ENCODE data around the gene ZSCAN23.
"Not testable (repeated sequence)": the region's sequence is repeated elsewhere in the genome, so short reads cannot be mapped to it uniquely, and the experiment has no call there.

The ZSCAN23 gene

DNA sequence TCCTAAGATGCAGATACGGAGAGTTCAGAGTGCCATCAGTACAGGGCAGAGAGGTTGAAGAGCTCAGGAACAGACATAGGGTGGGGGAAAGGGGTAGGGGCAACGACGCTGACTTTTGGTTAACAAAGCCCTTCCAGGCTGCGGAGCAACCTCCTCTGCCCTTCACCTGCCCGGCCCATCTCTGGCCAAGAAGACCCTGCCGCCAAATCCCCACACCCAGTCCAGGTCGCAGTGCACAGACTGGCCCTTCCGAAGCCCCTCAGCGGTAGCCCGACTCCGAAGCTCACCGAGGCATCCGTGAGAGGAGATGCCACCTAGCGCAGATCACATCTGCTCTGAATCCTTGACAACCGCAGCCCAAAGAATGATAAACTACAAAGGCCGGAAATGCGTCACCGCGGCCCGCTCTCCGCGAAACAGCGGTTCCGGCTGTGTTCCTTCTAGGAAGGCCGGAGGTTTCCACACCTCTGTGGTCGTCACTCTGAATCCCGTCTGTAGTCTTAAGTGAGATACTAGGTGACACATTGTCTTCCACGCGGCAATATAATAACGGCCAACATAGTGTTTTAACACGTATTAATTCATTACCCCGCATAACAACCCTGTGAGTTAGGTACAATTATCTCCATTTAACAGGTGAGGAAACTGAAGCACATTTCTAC is at the start of gene ZSCAN23:
TSS of gene ZSCAN23 (minus strand) at position 380 of the 662 bp plus-strand sequence. CDS start 7,225 bp downstream, outside the sequence.
- DNase-seq (ENCODE audit: low spot score in 2 of 2), result peak; percentile 86
- in situ Hi-C loops (cut with MboI; ENCODE audit: low sequenced_read_pairs), result no loop called here
- Histone ChIP-seq H3K36me3 (replicated peaks) (no peaks in the 10 kb centered on the region; the same call in 1 of the 2 replicates), H3K4me3 (peak within 1 kb of the TSS; percentile 67), H3K4me1 (peaks cover 19% of the 10 kb centered on the region), H3K9me3 (no peaks in the 10 kb centered on the region), H3K27me3 (ENCODE audit: low read depth) (no peaks in the 10 kb centered on the region)

DNA sequence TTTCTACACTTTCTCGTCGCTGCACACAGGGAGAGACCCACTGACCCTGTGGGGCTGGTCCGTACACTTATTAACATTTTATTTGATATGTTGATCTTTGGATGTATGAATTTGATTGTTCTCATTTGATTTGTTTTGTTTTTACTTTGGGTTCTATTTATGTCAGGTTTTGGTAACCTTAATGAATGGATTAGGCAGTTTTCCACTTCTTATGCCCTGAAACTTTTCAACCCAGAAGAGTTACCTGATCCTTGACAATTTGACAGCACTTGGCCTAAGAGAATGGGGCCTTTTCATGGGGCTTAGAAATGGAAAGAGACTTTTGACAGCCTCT is 48.7 kb upstream of the ZSCAN23 start:
- in situ Hi-C loops (cut with MboI; ENCODE audit: low sequenced_read_pairs), result no loop called here
- no peaks in the 10 kb centered on the region for H3K36me3 ChIP-seq (replicated peaks)
- no peaks in the 10 kb centered on the region for H3K4me1 ChIP-seq
- H3K27me3 ChIP-seq (ENCODE audit: low read depth), result no peaks in the 10 kb centered on the region
- no peaks in the 10 kb centered on the region for H3K9me3 ChIP-seq
- no peak for DNase-seq (ENCODE audit: low spot score in 2 of 2)
- no peak overlapping the region for H3K4me3 ChIP-seq

- DNase-seq (ENCODE audit: low spot score in 2 of 2), result no peak
- in situ Hi-C loops (cut with MboI; ENCODE audit: low sequenced_read_pairs), result no loop called here
These were observed 47.1 kb upstream of the ZSCAN23 start for GRCh38 chr6:28490205-28490890.

DNA sequence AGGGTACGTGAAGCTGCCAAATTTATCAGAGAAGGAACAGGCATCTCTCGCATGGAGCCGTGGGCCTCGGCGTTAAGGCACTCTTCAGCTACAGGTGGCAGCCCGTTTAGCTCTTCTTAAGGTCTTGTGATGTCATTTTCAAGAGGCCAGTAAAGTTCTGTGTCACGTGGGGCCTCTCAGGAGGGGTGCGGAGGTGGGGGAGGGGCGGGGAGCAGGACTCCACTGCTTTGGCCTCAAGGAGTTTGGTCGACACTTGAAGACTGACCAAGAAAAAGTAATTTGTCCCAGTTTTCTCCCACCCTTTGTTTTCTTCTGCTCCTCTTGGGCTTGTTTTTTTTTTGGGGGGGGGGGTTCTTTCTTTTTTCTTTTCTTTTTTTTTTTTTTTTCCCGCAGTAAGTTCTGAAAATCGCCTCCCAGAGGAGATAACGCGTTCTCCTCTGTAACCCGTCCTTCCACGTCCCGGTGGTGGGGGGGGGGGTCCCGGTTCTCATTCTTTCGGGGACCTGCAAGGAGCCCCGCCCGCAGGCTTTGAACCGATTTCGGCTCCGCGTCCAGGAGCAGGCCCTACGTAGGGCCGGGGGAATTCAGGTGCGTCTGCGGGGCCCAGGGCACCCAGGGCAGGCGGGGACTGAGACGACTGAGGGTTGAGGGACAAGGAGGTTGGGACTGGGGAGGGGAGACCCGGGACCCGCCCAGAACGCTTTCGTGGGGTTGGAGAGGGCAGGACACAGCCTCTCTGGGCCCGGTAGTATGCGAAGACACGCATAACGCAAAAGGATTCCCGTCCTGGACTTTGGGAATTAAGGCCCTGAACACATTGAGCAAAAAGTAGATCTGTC is 46.3 kb upstream of the ZSCAN23 start:
- H3K4me1 ChIP-seq, result no peaks in the 10 kb centered on the region
- in situ Hi-C loops (cut with MboI; ENCODE audit: low sequenced_read_pairs), result no loop called here
- no peaks in the 10 kb centered on the region for H3K9me3 ChIP-seq
- DNase-seq (ENCODE audit: low spot score in 2 of 2), result no peak
- no peak overlapping the region for H3K4me3 ChIP-seq
- no peaks in the 10 kb centered on the region for H3K36me3 ChIP-seq (replicated peaks)
- H3K27me3 ChIP-seq (ENCODE audit: low read depth), result no peaks in the 10 kb centered on the region

More at GRCh38 chr6:28490205-28490890, 47.1 kb upstream of the ZSCAN23 start:
- H3K36me3 ChIP-seq (replicated peaks), result no peaks in the 10 kb centered on the region
- H3K4me3 ChIP-seq, result no peak overlapping the region
- no peaks in the 10 kb centered on the region for H3K9me3 ChIP-seq
- H3K4me1 ChIP-seq, result no peaks in the 10 kb centered on the region
- H3K27me3 ChIP-seq (ENCODE audit: low read depth), result no peaks in the 10 kb centered on the region

DNA sequence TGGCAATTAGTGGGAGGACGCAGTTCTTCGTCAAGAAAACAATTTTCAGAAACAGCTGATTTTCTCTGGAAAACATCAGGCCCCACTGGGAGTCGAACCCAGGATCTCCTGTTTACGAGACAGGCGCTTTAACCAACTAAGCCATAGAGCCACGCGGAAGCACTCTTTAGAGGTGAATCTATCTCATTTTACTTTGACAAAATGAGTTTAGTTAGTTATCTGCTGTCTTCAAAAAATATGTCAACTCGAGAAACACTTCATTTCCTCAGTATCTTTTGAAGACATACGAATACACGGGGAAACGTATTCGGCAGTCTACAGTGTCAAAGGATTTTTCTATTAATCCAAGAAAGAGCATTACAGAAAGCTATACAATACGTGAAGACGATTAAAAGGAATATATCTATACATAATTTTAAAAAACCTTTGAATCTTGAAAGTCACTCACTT is 45.6 kb upstream of the ZSCAN23 start:
- in situ Hi-C loops (cut with MboI; ENCODE audit: low sequenced_read_pairs), result no loop called here
- H3K9me3 ChIP-seq, result no peaks in the 10 kb centered on the region
- H3K4me3 ChIP-seq, result no peak overlapping the region
- H3K4me1 ChIP-seq, result no peaks in the 10 kb centered on the region
- H3K27me3 ChIP-seq (ENCODE audit: low read depth), result no peaks in the 10 kb centered on the region
- peak in 1 of 2 experiments; percentile 48 for DNase-seq (ENCODE audit: low spot score in 2 of 2)
- H3K36me3 ChIP-seq (replicated peaks), result no peaks in the 10 kb centered on the region

DNA sequence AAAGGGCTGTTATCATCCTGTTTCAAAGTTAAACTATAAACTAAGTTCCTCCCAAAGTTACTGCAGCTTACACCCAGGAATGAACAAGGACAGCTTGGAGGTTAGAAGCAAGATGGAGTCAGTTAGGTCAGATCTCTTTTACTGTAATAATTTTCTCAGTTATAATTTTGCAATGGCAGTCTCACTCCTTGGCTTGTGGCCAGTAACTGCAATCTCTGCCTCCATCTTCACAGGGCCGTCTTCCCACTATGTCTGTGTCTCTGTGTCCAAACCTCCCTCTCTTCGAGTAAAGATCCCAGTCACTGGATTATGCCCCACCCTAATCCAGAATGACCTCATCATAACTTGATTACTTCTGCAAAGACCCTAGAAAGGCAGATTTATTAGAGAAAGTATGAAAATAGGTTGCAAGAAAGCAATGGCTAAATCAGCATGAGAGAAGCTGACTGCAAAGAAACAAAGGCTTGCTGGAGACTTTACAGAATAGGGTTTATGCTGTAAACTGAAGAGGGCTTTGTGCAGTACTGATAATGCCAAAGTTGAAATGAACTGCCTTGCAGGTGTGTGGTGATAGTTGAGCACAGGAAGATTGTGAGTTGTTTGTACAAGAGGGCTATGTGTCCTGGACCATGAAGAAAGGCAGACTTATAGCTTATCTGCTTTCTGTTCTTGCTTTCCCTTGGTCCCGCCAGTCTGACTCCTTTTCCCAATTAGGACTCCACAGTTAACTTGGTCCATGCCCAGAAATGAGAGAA is 43.9 kb upstream of the ZSCAN23 start:
- no peak for DNase-seq (ENCODE audit: low spot score in 2 of 2)
- no peaks in the 10 kb centered on the region for H3K36me3 ChIP-seq (replicated peaks)
- H3K4me3 ChIP-seq, result no peak overlapping the region
- no peaks in the 10 kb centered on the region for H3K4me1 ChIP-seq
- in situ Hi-C loops (cut with MboI; ENCODE audit: low sequenced_read_pairs), result no loop called here
- peaks cover 2% of the 10 kb centered on the region; the same call in 1 of the 2 replicates for H3K27me3 ChIP-seq (ENCODE audit: low read depth)
- H3K9me3 ChIP-seq, result no peaks in the 10 kb centered on the region

DNA sequence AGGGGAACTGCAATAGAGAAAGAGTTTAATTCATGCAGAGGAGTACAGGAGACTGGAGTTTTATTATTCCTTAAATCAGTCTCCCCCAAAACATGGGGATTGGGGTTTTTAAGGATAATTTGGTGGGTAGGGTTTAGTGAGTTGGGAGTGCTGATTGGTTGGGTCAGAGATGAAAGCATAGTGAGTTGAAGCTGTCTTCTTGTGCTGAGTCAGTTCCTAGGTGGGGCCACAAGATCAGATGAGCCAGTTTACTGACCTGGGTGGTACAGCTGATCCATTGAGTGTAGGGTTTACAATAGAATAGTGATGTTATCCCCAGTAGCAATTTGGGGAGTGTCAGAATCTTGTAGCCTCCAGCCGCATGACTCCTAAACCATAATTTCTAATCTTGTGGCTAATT is 43.2 kb upstream of the ZSCAN23 start:
- H3K9me3 ChIP-seq, result no peaks in the 10 kb centered on the region
- in situ Hi-C loops (cut with MboI; ENCODE audit: low sequenced_read_pairs), result no loop called here
- DNase-seq (ENCODE audit: low spot score in 2 of 2), result no peak
- H3K36me3 ChIP-seq (replicated peaks), result no peaks in the 10 kb centered on the region
- H3K27me3 ChIP-seq (ENCODE audit: low read depth), result peaks cover 6% of the 10 kb centered on the region; the same call in 1 of the 2 replicates
- H3K4me1 ChIP-seq, result no peaks in the 10 kb centered on the region
- no peak overlapping the region for H3K4me3 ChIP-seq

- DNase-seq (ENCODE audit: low spot score in 2 of 2), result no peak
- in situ Hi-C loops (cut with MboI; ENCODE audit: low sequenced_read_pairs), result no loop called here
- Histone ChIP-seq H3K4me3 (no peak overlapping the region), H3K36me3 (replicated peaks) (no peaks in the 10 kb centered on the region), H3K4me1 (no peaks in the 10 kb centered on the region), H3K27me3 (ENCODE audit: low read depth) (peaks cover 9% of the 10 kb centered on the region; the same call in 1 of the 2 replicates), H3K9me3 (no peaks in the 10 kb centered on the region)
These were observed 42.2 kb upstream of the ZSCAN23 start for GRCh38 chr6:28485482-28485881.

DNA sequence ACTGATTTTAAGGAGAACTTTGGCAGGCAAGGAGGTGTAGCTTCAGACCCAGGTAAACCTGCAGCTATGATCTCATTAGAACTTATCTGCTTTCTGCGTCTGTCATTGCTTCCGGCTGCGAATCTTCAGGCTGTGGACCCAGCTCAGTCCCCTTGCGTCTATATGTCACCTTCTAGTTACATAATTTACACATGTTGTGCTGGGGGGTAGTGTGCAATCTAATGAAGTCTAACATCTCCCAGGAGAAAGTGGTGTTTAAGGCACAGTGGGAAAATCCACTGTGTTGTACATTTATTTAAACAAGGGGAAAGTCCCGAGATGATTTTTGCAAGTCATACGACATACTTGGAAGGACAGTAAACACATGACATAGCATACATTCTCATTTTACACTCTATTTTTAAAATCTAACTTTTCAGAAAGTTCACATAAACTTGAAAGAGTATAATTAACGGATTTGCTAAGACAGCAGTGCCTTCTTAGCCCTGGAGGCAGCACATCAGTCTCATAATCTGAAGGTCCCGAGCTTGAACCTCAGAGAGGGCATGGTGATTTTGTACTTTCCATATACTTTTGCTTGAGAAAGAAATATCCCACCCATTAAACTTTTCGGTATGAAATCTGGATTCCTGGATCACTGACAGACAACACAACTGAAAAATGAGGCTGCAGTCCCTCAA is 37.1 kb upstream of the ZSCAN23 start:
- Histone ChIP-seq H3K27me3 (ENCODE audit: low read depth) (peaks cover 13% of the 10 kb centered on the region; the same call in 1 of the 2 replicates), H3K4me3 (no peak overlapping the region), H3K9me3 (0 out of 2 replicates have a peak, but pooled peaks cover 2% of the 10 kb centered on the region), H3K36me3 (replicated peaks) (no peaks in the 10 kb centered on the region), H3K4me1 (no peaks in the 10 kb centered on the region)
- in situ Hi-C loops (cut with MboI; ENCODE audit: low sequenced_read_pairs), result no loop called here
- DNase-seq (ENCODE audit: low spot score in 2 of 2), result no peak

GRCh38 chr6:28478518-28478917 is 35.2 kb upstream of the ZSCAN23 start:
- Histone ChIP-seq H3K27me3 (ENCODE audit: low read depth) (peaks cover 13% of the 10 kb centered on the region; the same call in 1 of the 2 replicates), H3K36me3 (replicated peaks) (no peaks in the 10 kb centered on the region), H3K9me3 (0 out of 2 replicates have a peak, but pooled peaks cover 2% of the 10 kb centered on the region), H3K4me1 (no peaks in the 10 kb centered on the region), H3K4me3 (no peak overlapping the region)
- in situ Hi-C loops (cut with MboI; ENCODE audit: low sequenced_read_pairs), result no loop called here
- no peak for DNase-seq (ENCODE audit: low spot score in 2 of 2)

GRCh38 chr6:28474441-28475219 is 31.3 kb upstream of the ZSCAN23 start:
- H3K4me3 ChIP-seq, result peak overlapping the region; percentile 47
- no peaks in the 10 kb centered on the region for H3K36me3 ChIP-seq (replicated peaks)
- H3K27me3 ChIP-seq (ENCODE audit: low read depth), result peaks cover under 1% of the 10 kb centered on the region; the same call in 1 of the 2 replicates
- in situ Hi-C loops (cut with MboI; ENCODE audit: low sequenced_read_pairs), result no loop called here
- no peaks in the 10 kb centered on the region for H3K4me1 ChIP-seq
- DNase-seq (ENCODE audit: low spot score in 2 of 2), result peak; percentile 71 to 79
- H3K9me3 ChIP-seq, result 0 out of 2 replicates have a peak, but pooled peaks cover 2% of the 10 kb centered on the region

DNA sequence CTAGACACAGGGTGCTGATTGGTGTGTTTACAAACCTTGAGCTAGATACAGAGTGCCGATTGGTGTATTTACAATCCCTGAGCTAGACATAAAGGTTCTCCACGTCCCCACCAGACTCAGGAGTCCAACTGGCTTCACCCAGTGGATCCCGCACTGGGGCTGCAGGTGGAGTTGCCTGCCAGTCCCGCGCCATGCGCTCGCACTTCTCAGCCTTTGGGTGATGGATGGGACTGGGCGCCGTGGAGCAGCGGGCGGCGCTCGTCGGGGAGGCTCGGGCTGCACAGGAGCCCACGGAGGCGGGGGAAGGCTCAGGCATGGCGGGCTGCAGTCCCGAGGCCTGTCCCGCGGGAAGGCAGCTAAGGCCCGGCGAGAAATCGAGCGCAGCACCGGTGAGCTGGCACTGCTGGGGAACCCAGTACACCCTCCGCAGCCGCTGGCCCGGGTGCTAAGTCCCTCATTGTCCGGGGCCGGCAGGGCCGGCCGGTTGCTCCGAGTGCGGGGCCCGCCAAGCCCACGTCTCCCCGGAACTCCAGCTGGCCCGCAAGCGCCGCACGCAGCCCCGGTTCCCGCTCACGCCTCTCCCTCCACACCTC is 26.0 kb upstream of the ZSCAN23 start:
- H3K27me3 ChIP-seq (ENCODE audit: low read depth); in situ Hi-C loops (cut with MboI; ENCODE audit: low sequenced_read_pairs); H3K4me3 ChIP-seq: not testable (repeated sequence)

More for the DNA sequence above, 26.0 kb upstream of the ZSCAN23 start:
- not testable (repeated sequence) for DNase-seq (ENCODE audit: low spot score in 2 of 2); H3K36me3 ChIP-seq (replicated peaks); H3K4me1 ChIP-seq; H3K9me3 ChIP-seq
